GM19463 (cell line): ENCODE measurements around the gene TMEM205.

Experiments used
- ATAC-seq: cut with Tn5 transposase; IDR thresholded peaks from one replicate; pipeline ENCODE4 v1.9.1; 2021; ENCODE audit warnings: mild to moderate bottlenecking, moderate library complexity; ENCODE audit not compliant: unreplicated experiment

TMEM205 gene

DNA sequence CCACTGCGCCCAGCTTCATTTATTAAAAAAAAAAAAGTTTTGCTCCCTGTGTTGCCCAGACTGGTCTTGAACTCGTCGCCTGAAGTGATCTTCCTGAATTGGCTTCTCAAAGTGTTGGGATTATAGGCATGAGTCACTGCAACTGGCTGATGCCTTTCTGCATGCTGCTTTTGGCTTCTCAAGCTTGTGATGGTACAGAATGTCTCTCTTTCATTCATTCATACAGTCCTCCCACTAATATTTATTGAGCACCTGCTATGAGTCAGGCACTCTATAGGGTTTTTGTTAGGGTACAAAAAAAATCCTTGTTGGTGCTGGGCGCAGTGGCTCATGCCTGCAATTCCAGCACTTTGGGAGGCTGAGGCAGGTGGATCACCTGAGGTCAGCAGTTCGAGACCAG, 41.1 kb downstream of the TMEM205 start:
- no peak for ATAC-seq

DNA sequence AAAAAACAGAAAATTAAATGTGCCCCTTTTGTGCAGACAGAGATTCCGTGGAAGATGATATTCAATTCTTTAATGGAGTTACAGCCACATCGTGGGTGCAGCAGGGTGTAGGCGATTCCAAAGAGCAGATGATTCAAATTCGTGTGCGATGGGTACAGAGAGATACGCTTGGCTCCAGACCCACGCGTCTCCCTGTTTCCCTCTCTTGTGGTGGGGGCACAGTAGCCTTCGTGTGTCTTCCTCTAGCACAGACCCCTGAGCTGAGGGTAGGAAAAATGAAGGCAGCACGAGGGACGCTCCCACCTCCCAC, 45.3 kb downstream of the TMEM205 start:
- no peak for ATAC-seq

DNA sequence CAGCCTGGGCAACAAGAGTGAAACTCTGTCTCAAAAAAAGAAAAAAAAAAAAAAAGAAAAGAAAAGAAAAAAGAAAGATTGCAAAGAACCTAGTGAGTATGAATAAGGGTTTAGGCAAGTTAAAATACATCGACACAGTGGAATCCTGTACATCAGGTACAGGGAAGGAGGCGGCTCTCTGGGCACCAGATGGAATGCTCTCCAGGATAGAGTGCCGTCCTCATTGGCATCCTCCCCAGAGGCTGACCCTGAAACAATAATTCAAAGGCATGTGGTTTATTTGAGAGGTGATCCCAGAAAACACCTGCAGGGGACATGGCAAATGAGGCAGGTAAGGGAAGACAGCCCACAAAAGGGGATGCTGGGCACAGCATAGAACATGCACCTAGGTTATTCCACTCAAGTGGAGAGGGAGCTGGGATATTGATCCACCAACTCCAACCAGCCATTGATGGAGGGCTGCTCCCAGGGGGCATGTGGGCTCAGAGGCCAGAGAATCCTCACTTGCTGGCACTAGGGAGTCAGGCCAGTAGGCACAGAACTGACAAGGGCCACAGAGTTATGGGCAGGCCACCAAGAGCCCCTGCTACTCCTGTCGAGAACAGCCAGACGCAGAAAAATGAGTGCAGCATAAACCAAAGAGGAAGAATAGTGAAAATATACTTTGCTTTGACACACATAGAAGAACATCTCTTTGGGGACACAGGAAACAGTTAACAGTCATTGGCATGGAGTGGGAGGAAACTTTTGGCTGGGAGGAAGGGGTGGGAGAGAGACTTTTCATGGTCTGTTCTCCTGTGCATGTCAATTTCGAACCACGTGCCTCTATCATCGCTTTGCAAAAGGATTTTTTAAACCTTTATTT, 45.9 kb downstream of the TMEM205 start:
- ATAC-seq: no peak

DNA sequence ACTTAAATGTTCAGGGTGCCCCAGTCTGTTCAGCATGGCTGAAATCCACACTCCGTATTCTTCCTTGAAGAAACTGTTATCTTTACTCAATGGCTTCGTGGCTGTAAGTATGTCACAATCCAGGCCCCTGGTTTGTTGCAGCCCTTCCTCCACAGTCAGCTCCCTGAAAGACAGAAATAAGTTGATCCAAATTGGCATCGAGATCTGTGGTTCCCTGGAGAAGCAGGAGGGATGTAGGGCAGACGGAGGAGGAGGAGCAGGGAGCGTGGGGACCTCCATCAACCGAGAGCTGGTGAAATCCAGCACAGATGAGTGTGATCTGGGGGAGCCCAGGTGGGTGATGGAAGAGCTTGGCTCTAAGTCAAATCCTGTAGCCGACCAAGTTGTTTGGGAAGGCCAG, 49.8 kb downstream of the TMEM205 start:
- no peak for ATAC-seq

DNA sequence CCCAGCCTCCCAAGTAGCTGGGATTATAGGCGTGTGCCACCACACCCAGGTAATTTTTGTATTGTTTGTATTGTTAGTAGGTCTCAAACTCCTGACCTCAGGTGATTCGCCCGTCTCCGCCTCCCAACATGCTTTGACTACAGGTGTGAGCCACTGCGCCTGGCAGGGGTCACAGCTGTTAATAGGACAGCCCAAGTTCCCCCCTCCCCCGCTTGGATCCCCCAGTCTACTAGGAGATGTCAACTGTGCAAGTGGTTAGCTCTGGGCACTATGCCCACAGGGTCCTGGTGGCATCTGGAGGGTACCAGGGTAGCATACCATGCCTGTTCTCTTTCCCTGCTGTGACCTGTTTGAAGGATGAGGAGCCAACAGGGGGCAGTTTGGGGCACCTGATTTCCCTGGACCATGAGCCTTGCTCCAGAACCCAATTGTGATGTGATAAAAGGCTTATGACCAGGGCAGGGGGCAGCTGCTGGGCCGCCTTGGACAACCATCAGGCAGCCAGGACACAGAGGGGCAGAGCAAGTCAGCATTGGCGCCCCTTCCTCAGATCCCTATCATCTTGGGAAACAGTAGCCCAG, 50.3 kb downstream of the TMEM205 start, which contains the start of gene TSPAN16:
Gene TSPAN16, plus strand, starts transcription at position 496 of the 581 bp plus-strand sequence. CDS start 138 bp downstream, outside the sequence.
- no peak for ATAC-seq

DNA sequence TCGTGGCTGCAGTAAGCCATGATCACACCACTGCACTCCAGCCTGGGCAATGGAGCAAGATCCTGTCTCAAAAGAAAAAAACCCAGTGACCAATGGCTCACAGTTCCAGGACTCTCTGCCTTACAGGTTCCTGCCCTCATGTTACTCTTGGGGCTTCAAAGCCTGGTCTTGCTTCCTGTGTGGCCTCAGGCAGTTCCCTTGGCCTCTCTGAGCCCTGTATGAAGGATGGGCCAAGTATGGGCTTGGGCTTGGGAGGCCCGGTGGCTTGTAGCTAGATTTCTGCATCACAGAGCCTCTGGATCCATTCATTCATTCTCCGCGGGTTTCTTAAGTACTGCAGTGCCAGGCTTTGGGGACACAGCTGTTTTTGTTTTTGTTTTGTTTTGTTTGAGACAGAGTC, 50.9 kb downstream of the TMEM205 start:
- no peak for ATAC-seq

DNA sequence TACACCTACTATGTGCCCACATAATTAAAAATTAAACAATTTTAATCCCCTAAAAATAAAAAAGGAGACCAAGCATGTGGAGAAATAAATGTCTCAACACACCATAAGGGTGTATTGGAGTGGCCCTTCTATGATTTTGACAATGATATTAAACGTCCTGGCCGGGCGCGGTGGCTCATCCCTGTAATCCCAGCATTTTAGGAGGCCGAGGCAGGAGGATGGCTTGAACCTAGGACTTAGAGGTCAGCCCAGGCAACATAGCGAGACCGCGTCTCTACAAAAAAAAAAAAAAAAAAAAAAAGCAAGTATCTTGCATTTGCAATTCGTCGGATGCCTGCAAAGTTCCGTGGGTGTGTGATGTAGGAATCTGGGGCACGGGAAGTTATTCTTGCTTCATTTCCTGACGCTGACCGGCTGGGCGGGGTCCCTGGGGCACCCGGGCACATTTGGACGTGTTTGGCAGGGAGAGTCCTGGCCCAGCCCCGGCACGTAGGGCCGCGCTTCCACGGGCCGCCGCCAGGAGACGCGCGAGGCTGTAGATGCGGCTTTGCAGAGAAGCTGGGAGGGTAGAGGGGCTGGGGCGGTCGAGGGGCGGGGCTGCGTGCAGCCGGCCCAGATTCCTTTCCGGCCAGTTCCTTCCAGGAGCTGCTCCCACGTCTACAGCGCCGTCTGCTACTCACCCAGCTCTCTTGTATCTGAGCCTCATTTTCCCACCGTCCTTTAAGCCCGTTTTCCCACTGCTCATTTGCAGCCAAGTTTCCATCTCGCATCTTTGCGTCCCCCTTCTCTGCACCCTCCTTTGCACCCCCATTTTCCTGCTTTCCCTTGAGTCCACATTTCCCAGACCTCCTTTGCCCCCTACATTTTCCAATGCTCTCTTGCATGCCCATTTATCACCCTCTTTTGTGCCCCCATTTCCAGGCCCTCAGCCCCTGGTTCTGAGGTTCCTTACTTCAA, 52.4 kb downstream of the TMEM205 start:
- no peak for ATAC-seq
